AG10803 (cell line): ENCODE data around the gene FIP1L1.
"Not testable (repeated sequence)": the region's sequence is repeated elsewhere in the genome, so short reads cannot be mapped to it uniquely, and the experiment has no call there.

Source experiments
- DNase-seq: peaks from one replicate; pipeline ENCODE4 v3.0.0; 2010; ENCODE audit warnings: low read depth
- H3K4me3 ChIP-seq: 2 replicates; pipeline ENCODE4 v1.5.1; 2011; ENCODE audit warnings: mild to moderate bottlenecking, low read length, control low read depth
- TF ChIP-seq, protein P1 (sequence below): conservative IDR thresholded peaks from 2 replicates; pipeline ENCODE4 v1.5.1; 2011; ENCODE audit warnings: mild to moderate bottlenecking, low read length, control low read depth, inconsistent platforms

FIP1L1 gene

DNA sequence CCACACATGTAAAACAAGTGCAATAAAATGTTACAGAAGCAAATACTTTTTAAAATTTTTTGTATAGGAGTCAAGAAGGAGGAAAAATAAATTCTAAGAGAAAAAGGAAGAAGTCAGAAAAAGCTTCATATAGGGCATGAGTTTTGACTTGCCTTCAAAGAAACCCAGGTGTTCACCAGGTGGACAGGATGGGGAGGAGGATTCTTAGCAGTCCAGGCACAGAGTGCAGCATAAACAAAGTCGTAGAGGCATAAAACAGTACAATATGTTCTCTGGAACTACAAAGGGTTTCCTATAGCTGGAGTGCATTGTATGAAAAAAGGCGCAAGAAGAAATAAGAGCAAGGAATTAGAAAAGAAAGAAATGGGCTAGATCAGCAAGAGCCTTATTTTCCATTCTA lies 9.7 kb upstream of the FIP1L1 start:
- H3K4me3 ChIP-seq: no peak overlapping the region
- no peak for DNase-seq
- TF ChIP-seq, protein P1, sequence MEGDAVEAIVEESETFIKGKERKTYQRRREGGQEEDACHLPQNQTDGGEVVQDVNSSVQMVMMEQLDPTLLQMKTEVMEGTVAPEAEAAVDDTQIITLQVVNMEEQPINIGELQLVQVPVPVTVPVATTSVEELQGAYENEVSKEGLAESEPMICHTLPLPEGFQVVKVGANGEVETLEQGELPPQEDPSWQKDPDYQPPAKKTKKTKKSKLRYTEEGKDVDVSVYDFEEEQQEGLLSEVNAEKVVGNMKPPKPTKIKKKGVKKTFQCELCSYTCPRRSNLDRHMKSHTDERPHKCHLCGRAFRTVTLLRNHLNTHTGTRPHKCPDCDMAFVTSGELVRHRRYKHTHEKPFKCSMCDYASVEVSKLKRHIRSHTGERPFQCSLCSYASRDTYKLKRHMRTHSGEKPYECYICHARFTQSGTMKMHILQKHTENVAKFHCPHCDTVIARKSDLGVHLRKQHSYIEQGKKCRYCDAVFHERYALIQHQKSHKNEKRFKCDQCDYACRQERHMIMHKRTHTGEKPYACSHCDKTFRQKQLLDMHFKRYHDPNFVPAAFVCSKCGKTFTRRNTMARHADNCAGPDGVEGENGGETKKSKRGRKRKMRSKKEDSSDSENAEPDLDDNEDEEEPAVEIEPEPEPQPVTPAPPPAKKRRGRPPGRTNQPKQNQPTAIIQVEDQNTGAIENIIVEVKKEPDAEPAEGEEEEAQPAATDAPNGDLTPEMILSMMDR: no peak

DNA sequence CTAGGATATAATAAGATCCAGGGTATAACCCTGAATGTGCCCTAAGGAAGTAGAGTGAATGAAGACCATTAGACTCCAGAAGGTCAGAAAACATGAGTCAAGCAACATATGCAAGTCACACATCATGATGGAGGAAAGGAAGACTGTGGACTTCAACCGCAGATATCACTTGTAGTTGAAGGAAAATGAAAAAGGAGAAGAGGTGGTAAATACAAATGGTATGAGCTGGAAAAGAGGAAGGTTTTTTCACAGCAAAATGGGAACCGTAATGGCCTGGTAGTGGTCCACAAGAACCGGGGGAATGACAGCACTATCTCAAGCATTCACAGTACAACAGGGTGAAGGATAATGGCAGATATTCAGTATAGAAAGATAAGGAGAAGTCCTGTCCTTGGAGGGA lies 6.4 kb upstream of the FIP1L1 start:
- TF ChIP-seq, protein P1: no peak
- no peak overlapping the region for H3K4me3 ChIP-seq
- DNase-seq: no peak

DNA sequence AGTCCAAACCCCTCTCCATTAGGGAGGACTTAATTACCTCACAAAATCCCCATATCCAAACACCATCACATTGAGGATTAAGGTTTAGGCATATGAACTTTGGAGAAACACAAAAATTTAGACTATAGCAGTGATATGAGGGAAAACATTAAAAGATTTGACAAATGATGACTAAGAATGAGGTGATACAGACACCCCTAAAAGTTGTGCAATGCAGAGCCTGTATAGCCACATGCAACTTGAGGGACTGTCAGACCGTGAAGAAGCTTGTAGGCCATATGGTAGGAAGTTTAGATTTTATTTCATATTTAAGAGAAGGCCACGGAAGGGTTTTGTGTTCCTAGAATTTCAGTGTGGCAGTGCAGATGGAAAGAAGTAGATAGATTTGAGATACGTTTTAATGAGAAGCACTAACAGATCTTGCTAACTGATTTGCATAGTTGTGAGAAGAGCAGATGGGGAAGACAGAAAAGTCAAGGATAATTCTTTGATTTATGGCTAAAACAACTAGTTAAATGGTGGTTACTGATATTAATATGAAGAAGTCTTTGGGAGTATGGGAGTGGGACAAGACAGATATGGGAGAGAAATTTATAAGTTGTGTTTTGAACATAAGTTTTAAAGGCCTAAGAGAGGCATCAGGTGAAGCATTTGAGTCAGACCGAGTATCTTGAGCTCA lies 5.5 kb upstream of the FIP1L1 start:
- no peak overlapping the region for H3K4me3 ChIP-seq
- TF ChIP-seq, protein P1: no peak
- DNase-seq: no peak

DNA sequence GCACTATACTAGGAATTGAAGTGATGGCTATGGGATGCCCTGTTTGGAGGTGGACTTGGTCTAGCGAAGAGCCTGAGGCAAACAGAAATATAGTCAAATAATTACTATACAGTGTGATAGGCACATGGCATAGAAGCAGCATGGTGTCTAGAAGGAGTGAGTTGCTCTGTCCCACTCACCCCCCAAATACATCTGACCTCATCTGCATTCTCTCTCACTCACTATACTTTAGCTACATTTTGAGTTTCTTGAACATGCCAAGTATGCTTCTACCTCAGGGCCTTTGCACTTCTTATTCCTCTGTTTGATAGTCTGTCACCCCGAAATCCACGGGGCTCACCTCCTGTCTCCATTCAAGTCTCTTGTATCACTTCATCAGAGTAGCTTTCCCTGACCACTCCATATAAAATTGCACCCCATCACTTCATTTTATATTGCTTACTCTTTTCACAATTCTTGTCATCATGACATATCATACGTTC lies 2.6 kb upstream of the FIP1L1 start:
- DNase-seq: no peak
- TF ChIP-seq, protein P1: no peak
- H3K4me3 ChIP-seq: no peak overlapping the region

DNA sequence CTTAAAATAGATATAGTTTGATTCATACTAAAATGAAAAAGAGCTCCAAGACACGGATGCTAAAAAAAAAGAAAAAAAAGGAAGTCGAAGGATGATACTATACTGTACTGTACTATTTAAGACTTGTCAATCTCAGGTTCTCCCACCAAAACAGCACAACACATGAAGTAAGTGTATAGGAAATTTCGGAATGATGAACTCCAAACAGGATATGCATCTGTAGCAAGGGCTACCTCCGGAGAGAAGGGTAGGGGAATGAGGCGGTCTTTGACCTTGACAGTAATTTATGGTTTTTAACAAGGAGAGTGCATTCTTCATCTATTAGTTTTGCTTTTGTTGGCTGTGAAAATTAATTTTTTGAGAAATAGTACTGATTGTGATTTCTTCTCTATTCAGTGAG lies 541 bp upstream of the FIP1L1 start:
- DNase-seq: no peak
- TF ChIP-seq, protein P1: no peak
- peak overlapping the region; percentile 80 for H3K4me3 ChIP-seq

DNA sequence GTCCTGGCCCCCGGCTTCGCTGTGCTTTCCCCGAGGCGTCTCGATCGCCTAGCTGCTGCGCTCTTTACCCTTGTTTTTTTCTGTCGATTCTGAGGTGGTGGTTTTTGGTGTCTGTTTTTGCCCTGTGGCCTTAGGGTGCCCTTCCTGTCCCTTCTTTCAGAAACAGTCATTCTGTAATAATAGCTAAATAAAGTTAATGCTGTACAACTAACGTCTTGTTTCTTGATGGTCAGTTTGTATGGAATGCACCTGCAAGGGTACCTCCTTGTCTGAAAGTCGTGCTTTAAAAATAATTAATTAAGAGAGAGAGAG lies 686 bp downstream of the FIP1L1 start:
- TF ChIP-seq, protein P1: no peak
- peak overlapping the region; percentile 80 for H3K4me3 ChIP-seq
- DNase-seq: no peak

DNA sequence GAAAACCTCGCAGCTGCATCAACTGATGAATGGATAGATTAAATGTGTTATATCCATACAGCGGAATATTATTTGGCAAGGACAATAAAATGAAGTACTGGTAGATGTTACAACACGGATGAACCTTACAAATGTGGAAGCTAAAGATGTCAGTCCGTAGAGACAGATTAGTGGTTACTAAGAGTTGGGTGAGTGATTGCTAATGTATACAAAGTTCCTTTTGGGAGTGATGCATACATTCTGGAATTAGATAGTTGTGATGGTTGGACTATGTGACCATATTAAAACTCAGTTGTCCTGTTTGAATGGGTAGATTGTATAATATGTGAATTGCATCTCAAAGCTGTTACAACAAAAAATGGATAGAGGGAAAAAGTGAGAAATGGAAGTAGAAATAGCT lies 2.8 kb downstream of the FIP1L1 start:
- TF ChIP-seq, protein P1: no peak
- no peak for DNase-seq
- H3K4me3 ChIP-seq: no peak overlapping the region

DNA sequence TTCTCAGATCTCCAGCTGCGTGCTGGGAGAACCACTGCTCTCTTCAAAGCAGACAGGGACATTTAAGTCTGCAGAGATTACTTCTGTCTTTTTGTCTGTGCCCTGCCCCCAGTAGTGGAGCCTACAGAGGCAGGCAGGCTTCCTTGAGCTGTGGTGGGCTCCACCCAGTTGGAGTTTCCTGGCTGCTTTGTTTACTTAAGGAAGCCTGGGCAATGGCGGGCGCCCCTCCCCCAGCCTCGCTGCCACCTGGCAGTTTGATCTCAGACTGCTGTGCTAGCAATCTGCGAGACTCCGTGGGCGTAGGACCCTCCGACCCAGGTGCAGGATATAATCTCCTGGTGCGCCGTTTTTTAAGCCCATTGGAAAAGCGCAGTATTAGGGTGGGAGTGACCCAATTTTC lies 32.0 kb downstream of the FIP1L1 start:
- H3K4me3 ChIP-seq, DNase-seq: not testable (repeated sequence)
